HCT116 (cell line): ENCODE measurements around the gene STX16. TPM values are rescaled to one million over a fixed set of nuclear protein-coding genes. Genes with fewer than 3 reads are reported as not detected.

Experiments used
- ATAC-seq: fragments of 200-7000 bp; cut with Tn5 transposase; 2 replicates; pipeline ENCODE4 v1.9.1; 2020; ENCODE audit warnings: mild to moderate bottlenecking, moderate library complexity
- BruUV-seq: library from RNA; stranded (reverse); fragments of 400-500 nt; replicated peaks from 2 replicates; lab custom pipeline; 2021; lab: Mats Ljungman, UMichigan
- CTCF ChIA-PET: fragments of 300-600 bp; sonication (Branson Sonifier 250); formaldehyde crosslinking; loops from one replicate; lab custom pipeline; 2021; ENCODE audit warnings: antibody characterized with exemption; lab: Charles Lee
- POLR2A ChIA-PET: fragments of 300-600, 350-600 bp; sonication (Branson Sonifier 250); formaldehyde crosslinking; loops from one replicate; lab custom pipeline; 2021; ENCODE audit warnings: antibody characterized with exemption; lab: Charles Lee
- RAD21 ChIA-PET, 2 experiments: fragments of 300-600 bp; sonication (Branson Sonifier 250); formaldehyde crosslinking; loops; one replicate each; lab custom pipeline; 2023; ENCODE audit warnings: low total read pairs in 2 of 2; ENCODE audit not compliant: uncharacterized antibody in 2 of 2, unreplicated experiment in 2 of 2, low non-redundant PET in 1 of 2; lab: Charles Lee
- DNase-seq: peaks from one replicate; pipeline ENCODE4 v3.0.0-alpha.2; 2010; ENCODE audit warnings: low read depth, low spot score
- H2AFZ ChIP-seq: fragments of 200-600 bp; shearing (Covaris generic), sonication (generic); 2 replicates; pipeline ENCODE4 v1.6.1; 2017; ENCODE audit warnings: low read depth, mixed run types, mixed read lengths, antibody characterized with exemption, low read length; ENCODE audit not compliant: poor library complexity, severe bottlenecking
- H3K27ac ChIP-seq: 2 replicates; pipeline ENCODE4 v1.5.1; 2012; ENCODE audit warnings: low read depth, low read length
- H3K27me3 ChIP-seq: fragments of 200-600 bp; sonication (generic); 2 replicates; pipeline ENCODE4 v1.6.1; 2016; ENCODE audit warnings: mixed run types, low read length, mixed read lengths; ENCODE audit not compliant: insufficient read depth
- H3K36me3 ChIP-seq, 2 experiments: fragments of 200-500 bp in 1 of 2; fragments of 200-600 bp in 1 of 2; sonication (Bioruptor generic) in 1 of 2; sonication (generic) in 1 of 2; 2 replicates each; pipeline versions ENCODE4 v1.5.1 to v1.6.1; 2014 to 2016; ENCODE audit warnings: low read length in 2 of 2, inconsistent platforms in 1 of 2, mixed read lengths in 1 of 2, mixed run types in 1 of 2; ENCODE audit not compliant: insufficient read depth in 2 of 2, control insufficient read depth in 1 of 2
- H3K4me1 ChIP-seq, 2 experiments: fragments of 200-600 bp in 1 of 2; sonication (generic) in 1 of 2; 2 replicates each; pipeline versions ENCODE4 v1.5.1 to v1.6.1; 2012 to 2017; ENCODE audit warnings: low read length in 2 of 2, inconsistent platforms in 1 of 2, mild to moderate bottlenecking in 1 of 2, mixed read lengths in 1 of 2, mixed run types in 1 of 2, moderate library complexity in 1 of 2; ENCODE audit not compliant: insufficient read depth in 2 of 2, control insufficient read depth in 1 of 2
- H3K4me2 ChIP-seq: fragments of 200-600 bp; sonication (generic); 2 replicates; pipeline ENCODE4 v1.6.1; 2017; ENCODE audit warnings: mixed run types, low read length, mixed read lengths
- H3K4me3 ChIP-seq, 2 experiments: fragments of 200-600 bp in 1 of 2; sonication (generic) in 1 of 2; replicated peaks in 1 of 2; 2 replicates each; pipeline ENCODE4 v1.5.1; 2011 to 2016; ENCODE audit warnings: low read length in 2 of 2, control low read depth in 1 of 2, low read depth in 1 of 2, mild to moderate bottlenecking in 1 of 2, mixed read lengths in 1 of 2, mixed run types in 1 of 2
- H3K79me2 ChIP-seq: fragments of 200-600 bp; sonication (generic); 2 replicates; pipeline ENCODE4 v1.6.1; 2017; ENCODE audit warnings: mild to moderate bottlenecking, mixed run types, low read length, moderate library complexity, mixed read lengths; ENCODE audit not compliant: insufficient read depth
- H3K9ac ChIP-seq: fragments of 200-600 bp; sonication (generic); 2 replicates; pipeline ENCODE4 v1.6.1; 2016; ENCODE audit warnings: low read length, mixed read lengths
- H3K9me2 ChIP-seq: fragments of 200-600 bp; sonication (generic), shearing (Covaris generic); 2 replicates; pipeline ENCODE4 v1.6.1; 2017; ENCODE audit warnings: mixed run types, mild to moderate bottlenecking, moderate library complexity; ENCODE audit not compliant: insufficient read depth
- H3K9me3 ChIP-seq, 2 experiments: fragments of 200-500 bp in 1 of 2; fragments of 200-600 bp in 1 of 2; sonication (Bioruptor generic) in 1 of 2; sonication (generic) in 1 of 2; 2 replicates each; pipeline ENCODE4 v1.6.1; 2014 to 2017; ENCODE audit warnings: low read length in 2 of 2, mixed read lengths in 2 of 2, inconsistent platforms in 1 of 2, low read depth in 1 of 2, mild to moderate bottlenecking in 1 of 2, mixed run types in 1 of 2, moderate library complexity in 1 of 2; ENCODE audit not compliant: control insufficient read depth in 1 of 2, insufficient read depth in 1 of 2
- H4K20me1 ChIP-seq: fragments of 200-600 bp; sonication (generic), shearing (Covaris generic); 2 replicates; pipeline ENCODE4 v1.6.1; 2017; ENCODE audit warnings: mixed run types, mild to moderate bottlenecking, moderate library complexity; ENCODE audit not compliant: insufficient read depth
- ATF3 ChIP-seq: IDR thresholded peaks from 2 replicates; pipeline ENCODE4 v1.6.1; 2012
- CBX3 ChIP-seq: IDR thresholded peaks from 2 replicates; pipeline ENCODE4 v1.6.1; 2012; ENCODE audit warnings: low read depth
- CEBPB ChIP-seq: IDR thresholded peaks from 2 replicates; pipeline ENCODE4 v1.6.1; 2012; ENCODE audit warnings: low read depth
- EGR1 ChIP-seq: IDR thresholded peaks from 2 replicates; pipeline ENCODE4 v1.6.1; 2012; ENCODE audit warnings: low read depth
- EZH2 ChIP-seq: fragments of 200-600 bp; sonication (generic); IDR thresholded peaks from 2 replicates; pipeline ENCODE4 v1.6.1; 2017; ENCODE audit warnings: antibody characterized with exemption, mixed run types
- EZH2phosphoT487 ChIP-seq: fragments of 200-600 bp; IDR thresholded peaks from 2 replicates; pipeline ENCODE4 v1.6.1; 2018; ENCODE audit warnings: antibody characterized with exemption, borderline replicate concordance
- FOSL1 ChIP-seq: IDR thresholded peaks from 2 replicates; pipeline ENCODE4 v1.6.1; 2012; ENCODE audit warnings: low read depth
- JUND ChIP-seq: IDR thresholded peaks from 2 replicates; pipeline ENCODE4 v1.6.1; 2012
- MAX ChIP-seq: IDR thresholded peaks from 2 replicates; pipeline ENCODE4 v1.6.1; 2012
- POLR2A ChIP-seq: IDR thresholded peaks from 2 replicates; pipeline ENCODE4 v1.7.0; 2011; ENCODE audit warnings: borderline replicate concordance; ENCODE audit not compliant: insufficient read depth, insufficient read length; ENCODE audit errors: extremely low read depth
- POLR2AphosphoS5 ChIP-seq: IDR thresholded peaks from 2 replicates; pipeline ENCODE4 v1.6.1; 2011; ENCODE audit warnings: mild to moderate bottlenecking, low read depth, low read length, moderate library complexity
- RAD21 ChIP-seq: IDR thresholded peaks from 2 replicates; pipeline ENCODE4 v1.6.1; 2012; ENCODE audit warnings: low read depth, mild to moderate bottlenecking
- REST ChIP-seq: IDR thresholded peaks from 2 replicates; pipeline ENCODE4 v1.6.1; 2012; ENCODE audit warnings: low read depth
- SIN3A ChIP-seq: IDR thresholded peaks from 2 replicates; pipeline ENCODE4 v1.6.1; 2012; ENCODE audit warnings: low read depth
- SP1 ChIP-seq: IDR thresholded peaks from 2 replicates; pipeline ENCODE4 v1.6.1; 2012; ENCODE audit warnings: low read depth
- SRF ChIP-seq: IDR thresholded peaks from 2 replicates; pipeline ENCODE4 v1.6.1; 2012; ENCODE audit warnings: low read depth
- TCF7L2 ChIP-seq: IDR thresholded peaks from 2 replicates; pipeline ENCODE4 v1.7.0; 2011; ENCODE audit warnings: borderline replicate concordance, inconsistent platforms; ENCODE audit not compliant: insufficient read depth, insufficient read length; ENCODE audit errors: extremely low read depth
- YY1 ChIP-seq: IDR thresholded peaks from 2 replicates; pipeline ENCODE4 v1.6.1; 2011; ENCODE audit warnings: low read length, low read depth, moderate library complexity, mild to moderate bottlenecking; ENCODE audit not compliant: insufficient replicate concordance; ENCODE audit errors: extremely low read depth
- ZBTB33 ChIP-seq: IDR thresholded peaks from 2 replicates; pipeline ENCODE4 v1.6.1; 2011; ENCODE audit warnings: mild to moderate bottlenecking, low read length, moderate library complexity; ENCODE audit not compliant: insufficient replicate concordance; ENCODE audit errors: extremely low read depth
- ZFX ChIP-seq: fragments of 450-650 bp; IDR thresholded peaks from 2 replicates; pipeline ENCODE4 v1.6.1; 2017
- intact Hi-C: fragments of 100-400 bp; cut with micrococcal nuclease; formaldehyde crosslinking; loops from 2 replicates; pipeline ENCODE4 v1.10.0; 2022
- total RNA-seq: library from RNA; stranded (reverse); gene quantifications from one replicate; pipeline ENCODE4 v1.2.1, GENCODE V29; 2021; ENCODE audit not compliant: unreplicated experiment

STX16 gene
- total RNA-seq, 1 experiment from 2014 or later, result 55.1 TPM

- H3K4me3 ChIP-seq, result peak overlapping the region in 1 of 2 experiments; percentile 27; a peak in 1 of 4 replicates
- H3K9ac ChIP-seq, result no peak overlapping the region
- POLR2A ChIA-PET, result no interaction called here
- H4K20me1 ChIP-seq, result no peaks in the 10 kb centered on the region
- CTCF ChIA-PET, result interaction anchor here (1.0 to 1.4 kb wide), 4 partner anchors 8 to 141 kb away, joined by 3 to 4 read pairs (median 4); partner anchors contain the start of gene STX16
- no TSS peak for BruUV-seq
- no peaks in the 10 kb centered on the region for H3K9me3 ChIP-seq
- intact Hi-C loops, result no loop called here
- ATAC-seq, result no peak
- TF ChIP-seq REST (no peak), MAX (no peak), ZFX (no peak), ATF3 (no peak), EGR1 (no peak), EZH2 (no peak), ZBTB33 (no peak), EZH2phosphoT487 (no peak), POLR2A (no peak), POLR2AphosphoS5 (no peak), CEBPB (no peak), FOSL1 (no peak), YY1 (no peak), SIN3A (no peak), SP1 (no peak), RAD21 (no peak), SRF (no peak), CBX3 (no peak), TCF7L2 (no peak), JUND (no peak)
- H3K27ac ChIP-seq, result no peak overlapping the region
- RAD21 ChIA-PET, result no interaction called here
- no peaks in the 10 kb centered on the region for H3K36me3 ChIP-seq
- DNase-seq, result no peak
- peaks cover 17 to 37% of the 10 kb centered on the region in 2 experiments for H3K4me1 ChIP-seq
- H2AFZ ChIP-seq, result no peak overlapping the region
- peak overlapping the region; percentile 71 for H3K4me2 ChIP-seq
- H3K27me3 ChIP-seq, result no peaks in the 10 kb centered on the region
- H3K79me2 ChIP-seq, result no peaks in the 10 kb centered on the region
- no peaks in the 10 kb centered on the region for H3K9me2 ChIP-seq
Observed at GRCh38 chr20:58622671-58623578, 28.2 kb upstream of the STX16 start.
